MG63 (cell line): ENCODE results near the gene WDR38. TPM values are rescaled to one million over a fixed set of nuclear protein-coding genes. Genes with fewer than 3 reads are reported as not detected.
A peak's percentile ranks its signal among the peaks of the same experiment; 100 is the strongest.
"Not testable (repeated sequence)": the region's sequence is repeated elsewhere in the genome, so short reads cannot be mapped to it uniquely, and the experiment has no call there.

ENCODE experiments used
- DNase-seq: peaks from one replicate; pipeline ENCODE4 v3.0.0-alpha.2; 2020
- H3K27me3 ChIP-seq: fragments of 250-450 bp; sonication (Bioruptor Pico); 2 replicates; pipeline ENCODE4 v1.5.1; 2020; ENCODE audit warnings: mild to moderate bottlenecking, moderate library complexity
- H3K36me3 ChIP-seq: fragments of 250-450 bp; sonication (Bioruptor Pico); 2 replicates; pipeline ENCODE4 v1.5.1; 2020; ENCODE audit warnings: mild to moderate bottlenecking, moderate library complexity
- H3K4me3 ChIP-seq: fragments of 250-450 bp; sonication (Bioruptor Pico); 2 replicates; pipeline ENCODE4 v1.5.1; 2020; ENCODE audit warnings: mild to moderate bottlenecking, moderate library complexity
- H3K9me3 ChIP-seq: fragments of 250-450 bp; sonication (Bioruptor Pico); 2 replicates; pipeline ENCODE4 v1.5.1; 2020; ENCODE audit warnings: mild to moderate bottlenecking, moderate library complexity
- total RNA-seq: library from RNA; depleted of rRNA; stranded (reverse); fragments of >200 nt; shearing (Covaris generic); gene quantifications from 2 replicates; pipeline ENCODE4 v1.2.3, GENCODE V29; 2014; ENCODE audit warnings: low replicate concordance

The WDR38 gene
- total RNA-seq, 1 experiment from 2014 or later = not detected

DNA sequence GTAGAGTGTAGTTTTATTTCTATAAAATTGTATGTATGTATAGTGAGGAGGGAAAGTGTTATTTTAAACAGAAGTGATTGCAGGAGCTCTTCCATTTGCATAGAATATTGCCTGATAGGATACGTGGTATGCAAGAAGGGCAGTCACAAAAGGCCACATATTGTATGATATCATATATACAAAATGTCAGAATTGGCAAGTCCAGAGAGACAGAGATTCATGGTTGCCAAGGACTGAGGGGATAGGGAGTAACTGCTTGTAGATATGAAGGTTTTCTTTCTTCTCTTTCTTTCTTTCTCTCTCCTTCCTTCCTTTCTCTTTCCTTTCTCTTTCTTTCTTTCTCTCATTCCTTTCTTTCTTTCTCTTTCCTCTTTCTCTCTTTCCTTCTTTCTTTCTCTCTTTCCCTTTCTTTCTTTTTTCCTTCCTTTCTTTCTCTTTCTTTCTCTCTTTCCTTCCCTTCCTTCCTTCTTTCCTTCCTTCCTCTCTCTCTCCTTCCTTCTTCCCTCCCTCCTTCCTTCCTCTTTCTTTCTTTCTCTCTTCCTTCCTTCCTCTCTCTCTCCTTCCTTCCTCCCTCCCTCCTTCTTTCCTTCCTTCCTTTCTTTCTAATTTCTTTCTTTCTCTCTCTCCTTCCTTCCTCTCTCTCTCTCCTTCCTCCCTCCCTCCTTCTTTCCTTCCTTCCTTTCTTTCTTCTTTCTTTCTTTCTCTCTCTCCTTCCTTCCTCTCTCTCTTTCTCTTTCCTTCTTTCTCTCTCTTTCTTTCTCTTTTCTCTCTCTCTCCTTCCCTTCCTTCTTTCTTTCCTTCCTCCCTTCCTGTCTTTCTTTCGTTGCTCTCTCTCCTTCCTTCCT is 24.5 kb upstream of the WDR38 start:
- no peak overlapping the region for H3K4me3 ChIP-seq

GRCh38 chr9:124829334-124829669 is 24.0 kb upstream of the WDR38 start:
- DNase-seq = no peak
- Histone ChIP-seq H3K9me3 (peaks cover 2% of the 10 kb centered on the region; the same call in 1 of the 2 replicates), H3K27me3 (no peaks in the 10 kb centered on the region), H3K36me3 (no peaks in the 10 kb centered on the region), H3K4me3 (no peak overlapping the region)

More for the DNA sequence above, 24.5 kb upstream of the WDR38 start:
- Histone ChIP-seq H3K9me3 (peaks cover 2% of the 10 kb centered on the region; the same call in 1 of the 2 replicates), H3K27me3 (no peaks in the 10 kb centered on the region), H3K36me3 (no peaks in the 10 kb centered on the region)
- DNase-seq = no peak

DNA sequence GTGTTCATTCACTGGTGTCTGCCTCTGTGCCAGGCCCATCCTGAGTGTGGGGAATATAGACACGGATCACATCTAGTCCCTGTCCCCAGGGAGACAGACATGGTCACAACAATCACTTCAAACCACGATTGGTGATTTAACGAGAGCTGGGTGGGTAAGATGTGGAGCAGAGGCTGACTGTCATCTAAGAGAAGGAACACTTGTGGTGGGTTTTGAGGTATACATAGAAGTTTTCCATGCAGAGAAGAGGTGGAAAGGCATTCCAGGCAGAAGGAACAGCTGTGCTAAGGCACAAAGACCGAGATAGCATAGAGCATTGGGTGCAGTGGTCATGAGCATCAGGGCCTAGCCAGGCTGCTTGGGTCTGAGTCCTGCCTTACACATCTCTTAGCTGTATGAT is 22.7 kb upstream of the WDR38 start:
- no peaks in the 10 kb centered on the region for H3K27me3 ChIP-seq
- DNase-seq = no peak
- peaks cover 2% of the 10 kb centered on the region; the same call in 1 of the 2 replicates for H3K9me3 ChIP-seq
- H3K36me3 ChIP-seq = no peaks in the 10 kb centered on the region
- no peak overlapping the region for H3K4me3 ChIP-seq

DNA sequence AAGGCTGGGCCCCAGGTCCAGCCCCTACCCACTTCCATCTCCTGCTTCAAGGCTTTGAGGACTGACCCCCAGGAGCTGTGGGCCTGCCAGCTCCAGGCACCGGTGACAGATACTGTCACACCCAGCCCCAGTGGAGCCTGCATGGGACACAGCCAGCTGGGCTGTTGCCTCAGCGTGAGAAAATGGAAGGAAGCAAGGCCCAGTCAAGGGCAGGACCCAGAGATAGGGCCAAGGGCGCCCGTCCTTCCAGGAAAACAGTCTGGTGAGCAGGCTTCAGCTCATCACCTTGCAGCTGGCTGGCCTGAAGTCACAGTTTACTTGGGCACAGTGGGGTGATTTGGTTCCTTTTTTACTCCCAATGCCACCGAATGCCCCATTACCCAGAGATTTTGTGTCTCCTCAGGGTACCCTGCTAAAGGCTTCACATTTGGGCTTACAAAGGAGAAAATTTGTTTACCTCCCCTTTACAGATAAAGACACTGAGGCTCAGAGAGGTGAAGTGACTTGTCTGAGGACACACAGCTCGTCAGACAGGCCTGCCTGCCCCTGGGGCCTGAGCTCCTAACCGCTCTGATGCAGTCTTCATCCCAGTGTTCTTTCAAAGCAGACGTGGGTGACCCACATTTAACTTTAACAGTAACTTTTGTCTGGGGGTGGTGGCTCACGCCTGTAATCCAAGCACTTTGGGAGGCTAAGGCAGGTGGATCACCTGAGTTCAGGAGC is 21.5 kb upstream of the WDR38 start:
- Histone ChIP-seq H3K36me3 (no peaks in the 10 kb centered on the region), H3K9me3 (no peaks in the 10 kb centered on the region; the same call in 1 of the 2 replicates), H3K27me3 (no peaks in the 10 kb centered on the region), H3K4me3 (no peak overlapping the region)
- no peak for DNase-seq

DNA sequence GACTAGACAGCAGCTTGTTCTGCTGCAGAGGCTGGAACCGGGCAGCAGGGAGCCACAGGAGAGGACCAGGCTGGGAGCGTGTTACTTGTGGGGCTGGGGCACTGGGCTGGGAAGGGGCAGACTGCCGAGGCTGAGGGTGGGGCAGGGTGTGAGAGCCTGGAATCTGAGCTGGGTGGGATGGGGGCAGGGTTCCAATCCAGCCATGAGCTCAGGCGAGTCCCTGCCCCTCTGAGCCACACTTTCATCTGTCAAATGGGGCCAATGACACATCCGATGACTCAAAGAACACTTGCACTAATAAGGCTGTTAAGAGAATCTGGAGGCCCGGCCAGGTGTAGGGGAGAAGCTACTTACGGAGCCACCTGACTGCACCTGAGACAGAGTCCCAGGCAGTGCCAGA is 18.7 kb upstream of the WDR38 start:
- DNase-seq = peak; percentile 77
- Histone ChIP-seq H3K27me3 (no peaks in the 10 kb centered on the region), H3K9me3 (no peaks in the 10 kb centered on the region), H3K4me3 (no peak overlapping the region), H3K36me3 (no peaks in the 10 kb centered on the region)

DNA sequence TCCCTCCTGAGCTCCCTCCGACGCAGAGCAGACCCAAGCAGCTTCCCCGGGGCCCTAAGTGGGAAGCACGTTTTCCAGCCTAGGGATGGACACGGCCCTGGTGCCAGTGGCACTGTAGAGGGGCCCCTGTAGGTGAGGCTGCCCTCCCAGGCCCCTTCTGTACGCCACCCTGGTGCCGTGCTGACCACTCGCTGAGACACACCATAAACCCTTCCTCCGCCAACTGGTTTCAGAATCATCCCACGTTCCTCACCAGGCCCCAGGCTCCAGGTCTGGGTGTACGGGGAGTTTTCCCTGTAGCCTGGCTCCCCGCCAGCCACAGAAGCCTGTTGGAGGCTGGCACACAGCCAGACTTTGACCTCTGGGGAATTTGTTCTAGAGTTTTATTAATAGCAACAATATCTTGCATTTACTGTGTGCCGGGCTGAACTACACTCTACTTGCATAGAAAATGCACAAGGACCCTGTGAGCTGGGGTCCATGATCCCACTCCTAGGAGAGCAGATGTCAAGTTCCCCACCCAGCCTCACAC is 18.2 kb upstream of the WDR38 start:
- DNase-seq = peak; percentile 44

DNA sequence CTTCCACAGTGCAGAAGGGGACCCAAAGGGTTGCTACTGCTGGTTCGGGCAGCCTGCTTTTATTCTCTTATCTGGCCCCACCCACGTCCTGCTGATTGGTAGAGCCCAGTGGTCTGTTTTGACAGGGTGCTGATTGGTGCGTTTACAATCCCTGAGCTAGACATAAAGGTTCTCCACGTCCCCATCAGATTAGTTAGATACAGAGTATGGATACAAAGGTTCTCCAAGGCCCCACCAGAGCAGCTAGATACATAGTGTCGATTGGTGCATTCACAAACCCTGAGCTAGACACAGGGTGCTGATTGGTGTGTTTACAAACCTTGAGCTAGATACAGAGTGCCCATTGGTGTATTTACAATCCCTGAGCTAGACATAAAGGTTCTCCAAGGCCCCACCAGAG is 15.1 kb upstream of the WDR38 start:
- DNase-seq, H3K9me3 ChIP-seq, H3K4me3 ChIP-seq, H3K27me3 ChIP-seq, H3K36me3 ChIP-seq: not testable (repeated sequence)

More for the DNA sequence above, 18.2 kb upstream of the WDR38 start:
- Histone ChIP-seq H3K4me3 (no peak overlapping the region), H3K36me3 (no peaks in the 10 kb centered on the region), H3K9me3 (no peaks in the 10 kb centered on the region), H3K27me3 (no peaks in the 10 kb centered on the region)

DNA sequence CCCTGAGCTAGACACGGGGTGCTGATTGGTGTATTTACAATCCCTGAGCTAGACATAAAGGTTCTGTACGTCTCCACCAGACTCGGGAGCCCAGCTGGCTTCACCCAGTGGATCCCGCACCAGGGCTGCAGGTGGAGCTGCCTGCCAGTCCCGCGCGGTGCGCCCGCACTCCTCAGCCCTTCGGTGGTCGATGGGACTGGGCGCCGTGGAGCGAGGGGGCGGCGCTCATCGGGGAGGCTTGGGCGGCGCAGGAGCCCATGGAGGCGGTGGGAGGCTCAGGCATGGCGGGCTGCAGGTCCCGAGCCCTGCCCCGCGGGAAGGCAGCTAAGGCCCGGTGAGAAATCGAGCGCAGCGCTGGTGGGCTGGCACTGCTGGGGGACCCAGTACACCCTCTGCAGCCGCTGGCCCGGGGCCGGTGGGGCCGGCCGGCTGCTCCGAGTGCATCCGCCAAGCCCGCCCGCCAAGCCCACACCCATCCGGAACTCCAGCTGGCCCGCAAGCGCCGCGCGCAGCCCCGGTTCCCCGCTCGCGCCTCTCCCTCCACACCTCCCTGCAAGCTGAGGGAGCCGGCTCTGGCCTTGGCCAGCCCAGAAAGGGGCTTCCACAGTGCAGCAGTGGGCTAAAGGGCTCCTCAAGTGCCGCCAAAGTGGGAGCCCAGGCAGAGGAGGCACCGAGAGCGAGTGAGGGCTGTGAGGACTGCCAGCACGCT is 14.5 kb upstream of the WDR38 start:
- H3K36me3 ChIP-seq, DNase-seq, H3K4me3 ChIP-seq, H3K27me3 ChIP-seq, H3K9me3 ChIP-seq: not testable (repeated sequence)

DNA sequence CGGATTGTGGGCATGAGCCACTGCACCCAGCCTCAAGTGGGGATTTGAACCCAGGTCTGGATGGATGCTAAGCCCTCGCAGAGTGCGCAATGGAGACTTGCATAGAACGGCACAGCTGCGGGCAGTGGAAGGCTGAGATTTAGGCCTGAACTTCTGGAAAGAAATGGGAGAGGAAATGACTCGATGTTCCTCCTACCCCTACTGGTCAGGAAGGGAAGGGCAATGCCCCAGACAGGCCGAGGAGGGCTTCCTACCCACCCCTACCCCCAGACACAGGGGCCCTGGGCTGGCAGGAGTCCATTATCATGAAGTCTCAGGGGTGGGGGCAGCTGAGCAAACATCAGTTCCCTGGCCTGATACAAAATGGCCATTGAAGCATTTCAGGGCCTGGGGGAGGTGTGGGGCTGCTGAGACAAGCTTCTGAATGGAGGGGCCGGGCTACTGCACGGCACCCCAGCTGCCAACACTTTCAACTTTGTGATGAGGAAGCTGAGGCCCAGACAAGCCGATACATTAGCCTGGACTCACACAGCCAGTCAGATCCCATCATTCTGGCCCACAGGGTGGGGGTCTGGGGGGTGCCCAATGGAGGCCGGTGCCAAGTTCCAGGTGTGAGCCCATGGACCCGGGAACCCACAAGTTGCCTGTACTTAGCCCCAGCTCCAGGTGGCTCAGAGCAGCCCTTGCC is 13.5 kb upstream of the WDR38 start:
- Histone ChIP-seq H3K4me3 (no peak overlapping the region), H3K36me3 (no peaks in the 10 kb centered on the region), H3K27me3 (no peaks in the 10 kb centered on the region), H3K9me3 (no peaks in the 10 kb centered on the region)
- DNase-seq = peak; percentile 24

DNA sequence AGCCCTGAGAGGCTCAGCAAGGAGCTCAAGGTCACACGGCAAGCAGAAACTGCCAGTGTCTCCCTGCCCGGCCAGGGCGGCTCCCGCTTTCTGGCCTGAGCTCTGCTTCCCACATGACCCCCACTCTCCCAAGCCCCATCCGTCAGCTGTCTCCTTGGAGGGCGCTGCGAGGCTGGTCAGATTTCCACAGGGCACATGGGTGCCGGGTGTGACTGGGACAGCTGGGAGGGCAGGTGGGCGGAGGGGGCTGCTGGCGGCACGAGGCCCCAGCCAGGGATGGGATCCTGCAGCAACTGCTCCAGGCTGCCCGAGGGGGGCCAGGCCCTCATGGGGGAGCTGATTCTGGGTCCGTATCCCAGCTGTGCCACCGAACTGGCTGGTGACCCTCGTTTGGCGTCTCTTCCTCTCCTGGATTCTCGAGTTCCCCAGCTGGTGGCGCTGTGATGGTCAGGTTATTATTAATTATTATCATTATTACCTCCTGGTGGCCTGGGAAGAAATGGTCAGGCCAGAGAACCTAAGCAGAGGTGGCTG is 12.9 kb upstream of the WDR38 start:
- DNase-seq = no peak
- Histone ChIP-seq H3K4me3 (no peak overlapping the region), H3K36me3 (no peaks in the 10 kb centered on the region), H3K27me3 (no peaks in the 10 kb centered on the region), H3K9me3 (no peaks in the 10 kb centered on the region)

- H3K36me3 ChIP-seq = no peaks in the 10 kb centered on the region
Measured at GRCh38 chr9:124841075-124841821, 12.0 kb upstream of the WDR38 start.

DNA sequence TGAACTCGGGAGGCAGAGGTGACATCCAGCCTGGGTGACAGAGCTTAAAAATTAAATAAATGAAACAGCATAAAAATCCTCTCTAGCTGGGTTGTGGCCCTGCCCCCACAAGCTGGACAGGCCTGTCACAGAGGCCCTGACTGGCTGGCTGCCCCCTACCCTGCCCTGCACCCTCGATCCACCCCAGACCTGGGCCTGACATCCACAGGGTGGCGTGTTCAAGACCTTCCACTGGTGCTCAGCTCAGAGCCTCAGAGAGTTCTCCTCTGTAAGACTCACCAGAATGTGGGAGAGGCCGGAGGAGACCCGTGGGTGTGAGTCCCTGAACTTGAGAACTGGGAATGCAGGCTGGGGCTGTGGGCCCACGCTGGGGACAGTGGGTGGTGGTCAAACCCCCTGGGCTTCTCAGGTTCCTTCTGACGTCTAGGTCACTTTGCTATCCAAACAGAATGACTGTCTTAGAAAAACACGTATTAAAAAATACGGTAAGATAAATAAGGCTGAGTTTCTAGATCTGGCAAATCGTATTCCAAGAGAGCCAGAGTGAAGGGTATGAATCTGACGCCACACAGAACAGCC is 9.7 kb upstream of the WDR38 start:
- H3K36me3 ChIP-seq = no peaks in the 10 kb centered on the region
- no peaks in the 10 kb centered on the region for H3K27me3 ChIP-seq
- no peaks in the 10 kb centered on the region for H3K9me3 ChIP-seq
- no peak for DNase-seq
- no peak overlapping the region for H3K4me3 ChIP-seq

More at GRCh38 chr9:124841075-124841821, 12.0 kb upstream of the WDR38 start:
- no peaks in the 10 kb centered on the region for H3K9me3 ChIP-seq
- DNase-seq = no peak
- no peak overlapping the region for H3K4me3 ChIP-seq
- no peaks in the 10 kb centered on the region for H3K27me3 ChIP-seq

GRCh38 chr9:124844291-124844690 is 9.0 kb upstream of the WDR38 start:
- H3K9me3 ChIP-seq = no peaks in the 10 kb centered on the region
- no peaks in the 10 kb centered on the region for H3K27me3 ChIP-seq
- H3K36me3 ChIP-seq = no peaks in the 10 kb centered on the region
- no peak for DNase-seq
- no peak overlapping the region for H3K4me3 ChIP-seq

DNA sequence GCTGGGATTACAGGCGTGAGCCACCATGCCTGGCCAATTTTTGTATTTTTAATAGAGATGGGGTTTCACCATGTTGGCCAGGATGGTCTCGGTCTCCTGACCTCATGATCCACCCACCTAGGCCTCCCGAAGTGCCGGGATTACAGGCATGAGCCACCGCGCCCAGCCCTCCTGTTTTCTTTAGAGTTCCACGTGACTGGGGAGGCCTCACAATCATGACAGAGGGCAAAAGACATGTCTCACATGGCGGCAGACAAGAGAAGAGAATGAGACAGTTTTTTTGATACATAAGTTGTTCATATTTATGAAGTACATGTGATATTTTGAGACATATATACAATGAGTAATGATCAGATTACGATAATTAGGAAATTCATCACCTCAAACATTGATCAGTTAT is 6.8 kb upstream of the WDR38 start:
- H3K36me3 ChIP-seq, H3K4me3 ChIP-seq, DNase-seq, H3K27me3 ChIP-seq, H3K9me3 ChIP-seq: not testable (repeated sequence)

GRCh38 chr9:124846969-124847368 is 6.3 kb upstream of the WDR38 start:
- H3K27me3 ChIP-seq = no peaks in the 10 kb centered on the region
- no peak for DNase-seq
- no peaks in the 10 kb centered on the region for H3K36me3 ChIP-seq
- H3K9me3 ChIP-seq = no peaks in the 10 kb centered on the region
- no peak overlapping the region for H3K4me3 ChIP-seq
